BLaER1 (cell line): ENCODE results near the gene FUCA1.
"Not testable (repeated sequence)": the region's sequence is repeated elsewhere in the genome, so short reads cannot be mapped to it uniquely, and the experiment has no call there.

Experiments used
- H3K27ac ChIP-seq: shearing (Covaris generic); formaldehyde crosslinking; 2 replicates; pipeline ENCODE4 v1.8.1; 2022
- H3K27me3 ChIP-seq: shearing (Covaris generic); formaldehyde crosslinking; 2 replicates; pipeline ENCODE4 v1.8.1; 2022
- H3K36me3 ChIP-seq: shearing (Covaris generic); formaldehyde crosslinking; 2 replicates; pipeline ENCODE4 v1.8.1; 2022
- H3K4me1 ChIP-seq: shearing (Covaris generic); formaldehyde crosslinking; 2 replicates; pipeline ENCODE4 v1.8.1; 2022
- H3K4me2 ChIP-seq: shearing (Covaris generic); formaldehyde crosslinking; 2 replicates; pipeline ENCODE4 v1.8.1; 2022
- H3K4me3 ChIP-seq: shearing (Covaris generic); formaldehyde crosslinking; 2 replicates; pipeline ENCODE4 v1.8.1; 2022
- H3K9ac ChIP-seq: shearing (Covaris generic); formaldehyde crosslinking; 2 replicates; pipeline ENCODE4 v1.8.1; 2022
- H3K9me3 ChIP-seq: shearing (Covaris generic); formaldehyde crosslinking; 2 replicates; pipeline ENCODE4 v1.8.1; 2022
- H4K20me1 ChIP-seq: shearing (Covaris generic); formaldehyde crosslinking; 2 replicates; pipeline ENCODE4 v1.8.1; 2022
- Cebpa-rat ChIP-seq: shearing (Covaris generic); IDR thresholded peaks from 2 replicates; pipeline ENCODE4 v1.8.1; 2022

FUCA1 gene

DNA sequence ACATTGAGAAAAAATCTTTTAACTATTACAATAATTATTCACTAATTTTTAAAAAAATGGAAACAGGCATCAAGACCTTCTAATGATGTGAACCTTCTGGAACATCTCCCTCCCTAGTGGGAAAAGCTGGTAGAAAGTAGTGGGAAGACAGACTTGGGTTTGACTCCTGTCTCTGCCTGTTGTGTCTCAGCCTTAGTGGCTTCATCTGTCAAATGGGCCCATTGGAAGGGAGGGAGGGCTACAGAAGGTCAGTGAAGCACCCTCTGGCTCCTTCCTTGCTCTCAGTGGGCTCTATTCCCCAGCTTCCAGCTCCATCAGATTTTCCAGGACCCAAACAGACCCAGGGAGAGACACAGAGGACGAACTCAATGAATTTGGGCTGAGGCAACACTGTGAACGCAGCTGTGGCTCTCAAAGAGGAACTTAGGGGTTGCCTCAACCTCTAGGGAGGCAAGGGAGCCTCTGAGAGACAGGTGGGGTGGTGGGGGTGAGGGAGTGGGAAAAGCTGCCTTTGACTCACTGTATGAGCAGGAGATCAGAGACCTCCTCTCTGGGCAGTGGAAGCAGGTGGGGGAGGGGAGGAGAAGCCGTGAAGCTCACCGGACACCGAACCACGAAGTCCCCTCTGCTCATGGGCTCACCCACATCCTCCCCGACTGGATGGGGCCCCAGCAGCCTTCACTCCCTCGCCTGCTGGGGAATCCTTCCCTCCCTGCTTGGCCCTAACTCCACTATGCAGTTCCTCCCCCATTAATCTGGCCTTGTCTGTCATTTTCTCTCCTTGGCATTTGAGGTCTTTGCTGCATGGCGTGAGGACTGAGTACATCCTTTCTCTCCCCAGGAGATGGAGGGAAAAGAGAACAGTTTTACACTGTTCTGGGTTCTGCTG is 40.6 kb upstream of the FUCA1 start:
- no peaks in the 10 kb centered on the region for H3K36me3 ChIP-seq
- peaks cover 23% of the 10 kb centered on the region for H3K27me3 ChIP-seq
- TF ChIP-seq Cebpa-rat: no peak
- H3K4me1 ChIP-seq: peaks cover 59% of the 10 kb centered on the region
- no peaks in the 10 kb centered on the region for H3K9me3 ChIP-seq
- H4K20me1 ChIP-seq: no peaks in the 10 kb centered on the region
- H3K4me2 ChIP-seq: peak overlapping the region; percentile 90
- H3K4me3 ChIP-seq: no peak overlapping the region
- H3K9ac ChIP-seq: peak overlapping the region; percentile 63
- peak overlapping the region; percentile 73 for H3K27ac ChIP-seq

DNA sequence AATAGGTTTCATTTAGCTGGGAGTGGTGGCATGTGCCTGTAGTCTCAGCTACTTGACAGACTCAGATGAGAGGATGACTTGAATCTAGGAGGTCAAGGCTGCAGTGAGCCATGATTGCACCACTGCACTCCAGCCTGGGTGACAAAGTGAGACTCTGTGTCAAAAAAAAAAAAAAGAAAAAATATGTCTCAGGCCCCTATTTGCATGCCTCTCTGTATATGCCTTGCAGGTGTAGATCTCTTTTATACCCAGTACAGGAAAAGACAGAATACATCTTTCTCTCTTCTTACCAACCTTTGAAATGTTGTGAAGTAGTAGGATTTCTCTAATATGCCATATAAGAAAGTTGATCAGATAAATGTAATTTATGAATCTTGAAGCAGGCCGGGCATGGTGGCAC is 38.6 kb upstream of the FUCA1 start:
- Histone ChIP-seq H4K20me1 (no peaks in the 10 kb centered on the region), H3K4me3 (no peak overlapping the region), H3K27ac (no peak overlapping the region), H3K4me1 (peaks cover 40% of the 10 kb centered on the region), H3K9me3 (peaks cover 6% of the 10 kb centered on the region; the same call in 1 of the 2 replicates), H3K4me2 (no peak overlapping the region), H3K9ac (no peak overlapping the region), H3K36me3 (no peaks in the 10 kb centered on the region), H3K27me3 (peaks cover 43% of the 10 kb centered on the region)
- no peak for TF ChIP-seq Cebpa-rat

DNA sequence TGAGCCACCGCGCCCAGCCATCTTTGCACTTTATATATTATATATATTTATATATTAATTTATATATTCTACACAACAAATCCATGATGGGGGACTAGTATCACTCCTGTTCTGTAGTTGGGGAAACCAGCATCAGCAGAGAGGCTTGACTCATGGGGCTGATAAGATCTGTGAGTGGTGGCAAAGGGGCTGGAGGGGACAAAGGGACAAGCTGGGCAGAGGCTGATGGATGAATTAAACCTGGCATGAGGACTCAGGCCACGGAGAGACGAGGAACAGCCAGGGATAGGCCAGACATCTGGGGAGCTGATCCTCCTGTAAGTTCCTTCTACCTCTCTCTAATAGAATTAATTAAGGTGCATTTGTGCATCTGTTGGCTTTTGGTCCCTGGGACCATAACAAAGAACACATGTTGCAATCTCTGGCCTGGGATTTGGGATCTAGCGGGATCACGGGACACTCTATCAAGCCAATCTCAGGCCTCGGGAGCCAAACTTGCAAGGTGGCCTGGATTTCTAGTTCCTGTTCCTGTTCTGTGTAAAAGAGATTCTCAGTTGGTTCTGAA is 37.5 kb upstream of the FUCA1 start:
- H3K9ac ChIP-seq: no peak overlapping the region
- H3K4me3 ChIP-seq: no peak overlapping the region
- H4K20me1 ChIP-seq: no peaks in the 10 kb centered on the region
- peaks cover 52% of the 10 kb centered on the region for H3K27me3 ChIP-seq
- H3K9me3 ChIP-seq: peaks cover 11% of the 10 kb centered on the region; the same call in 1 of the 2 replicates
- no peak overlapping the region for H3K4me2 ChIP-seq
- H3K27ac ChIP-seq: no peak overlapping the region
- peaks cover 28% of the 10 kb centered on the region for H3K4me1 ChIP-seq
- TF ChIP-seq Cebpa-rat: no peak
- no peaks in the 10 kb centered on the region for H3K36me3 ChIP-seq

DNA sequence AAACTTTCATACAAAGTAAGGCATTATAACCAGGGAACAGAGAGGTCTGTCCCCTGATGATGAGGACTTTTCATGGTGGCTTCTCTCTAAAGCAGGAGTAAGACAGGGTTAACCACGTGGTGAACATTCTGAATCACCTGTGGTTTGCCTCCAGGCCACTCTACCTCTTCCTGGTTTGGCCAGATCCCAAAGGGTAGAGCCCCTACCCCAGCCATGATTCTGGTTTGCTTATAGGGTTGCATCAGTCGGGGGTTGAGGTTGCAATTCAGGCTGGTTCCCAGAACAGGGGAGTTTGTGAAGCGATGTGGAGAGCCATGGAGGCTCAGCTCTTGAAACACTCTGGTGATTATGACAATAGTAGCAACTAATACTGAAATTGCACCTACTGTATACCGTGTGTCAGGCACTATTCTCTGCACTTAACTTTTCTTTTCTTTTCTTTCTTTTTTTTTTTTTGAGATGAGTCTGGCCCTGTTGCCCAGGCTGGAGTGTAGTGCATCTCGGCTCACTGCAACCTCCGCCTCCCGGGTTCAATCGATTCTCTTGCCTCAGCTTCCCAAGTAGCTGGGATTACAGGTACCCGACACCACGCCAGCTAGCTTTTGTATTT is 36.8 kb upstream of the FUCA1 start:
- TF ChIP-seq Cebpa-rat: no peak
- Histone ChIP-seq H3K4me2 (no peak overlapping the region), H4K20me1 (no peaks in the 10 kb centered on the region), H3K9me3 (peaks cover 11% of the 10 kb centered on the region; the same call in 1 of the 2 replicates), H3K9ac (no peak overlapping the region), H3K27ac (no peak overlapping the region), H3K4me1 (peaks cover 21% of the 10 kb centered on the region), H3K36me3 (no peaks in the 10 kb centered on the region), H3K4me3 (no peak overlapping the region), H3K27me3 (peaks cover 52% of the 10 kb centered on the region)

DNA sequence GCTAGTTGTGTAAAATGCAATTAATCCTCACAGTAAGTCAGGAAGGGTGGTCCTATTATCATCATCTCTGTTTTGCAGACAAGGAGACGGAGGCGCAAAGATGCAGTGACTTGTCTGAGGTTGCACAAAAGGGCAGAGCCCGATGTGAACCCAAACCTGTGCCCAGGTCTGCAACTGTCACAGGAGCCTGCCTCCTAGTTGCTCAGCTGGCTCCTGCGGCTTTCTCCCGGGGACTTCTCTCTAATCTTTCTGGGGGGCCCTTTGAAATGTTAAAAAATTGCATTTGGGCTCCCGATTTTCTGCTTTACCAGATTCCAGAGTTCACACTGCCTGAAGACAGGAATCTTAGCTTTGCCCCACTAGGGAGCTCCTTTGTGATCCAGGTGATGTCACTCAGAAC is 35.7 kb upstream of the FUCA1 start:
- Histone ChIP-seq H3K27me3 (peaks cover 52% of the 10 kb centered on the region), H3K4me2 (no peak overlapping the region), H3K4me1 (peaks cover 10% of the 10 kb centered on the region), H3K27ac (no peak overlapping the region), H3K9ac (no peak overlapping the region), H3K9me3 (peaks cover 11% of the 10 kb centered on the region; the same call in 1 of the 2 replicates), H3K36me3 (no peaks in the 10 kb centered on the region), H3K4me3 (no peak overlapping the region), H4K20me1 (no peaks in the 10 kb centered on the region)
- no peak for TF ChIP-seq Cebpa-rat

DNA sequence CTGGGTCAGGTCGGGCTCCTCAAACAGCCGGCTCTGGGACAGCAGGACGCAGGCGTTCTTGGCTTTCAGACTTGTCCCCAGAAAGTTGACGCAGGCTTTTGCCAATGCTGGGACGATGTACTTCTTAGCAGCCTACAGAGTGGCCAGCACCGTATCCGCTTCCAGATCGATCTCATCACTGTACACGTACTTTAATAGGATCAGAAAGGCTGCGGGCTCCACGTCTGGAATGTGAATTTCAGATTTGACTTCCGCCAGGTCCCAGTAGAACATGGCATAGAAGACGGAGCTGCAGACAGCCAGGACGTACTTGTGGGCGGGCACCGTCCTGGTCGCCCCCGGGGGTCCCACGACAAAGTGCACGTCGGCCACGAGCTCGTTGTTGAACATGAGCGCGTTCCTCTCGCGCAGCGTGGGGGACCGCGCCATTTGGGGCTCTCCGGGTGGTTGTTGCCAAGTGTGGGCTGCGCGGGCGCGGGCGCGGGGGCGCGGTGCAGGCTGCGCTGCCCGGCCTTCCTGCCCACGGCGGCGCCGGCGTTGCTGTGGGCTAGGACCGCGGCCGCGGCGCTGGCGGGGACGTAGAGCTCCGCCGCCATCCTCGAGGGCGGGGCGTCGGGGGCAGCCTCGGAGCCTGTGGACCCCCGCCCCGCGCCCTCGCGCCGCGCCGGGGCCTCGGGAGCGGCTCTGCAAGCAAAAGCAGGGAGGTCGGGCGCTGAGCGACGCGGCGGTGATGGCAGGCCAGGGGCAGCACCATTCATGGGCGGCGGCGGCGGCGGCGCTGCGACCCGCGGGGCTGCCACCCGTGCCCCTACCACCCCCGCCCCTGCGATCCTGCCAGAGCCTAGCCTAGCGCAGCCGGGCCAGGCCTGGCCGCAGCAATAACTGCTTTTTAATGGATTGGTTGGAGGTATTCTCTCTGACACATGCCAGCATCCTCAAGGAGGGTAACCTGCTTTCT is 34.5 kb upstream of the FUCA1 start:
- Histone ChIP-seq H4K20me1 (no peaks in the 10 kb centered on the region), H3K27me3 (peaks cover 52% of the 10 kb centered on the region), H3K4me2 (peak overlapping the region; percentile 26), H3K9me3 (peaks cover 11% of the 10 kb centered on the region; the same call in 1 of the 2 replicates), H3K4me3 (peak overlapping the region; percentile 38; the same call in 1 of the 2 replicates), H3K27ac (no peak overlapping the region), H3K9ac (no peak overlapping the region), H3K36me3 (no peaks in the 10 kb centered on the region), H3K4me1 (peaks cover 4% of the 10 kb centered on the region; the same call in 1 of the 2 replicates)
- TF ChIP-seq Cebpa-rat: no peak

DNA sequence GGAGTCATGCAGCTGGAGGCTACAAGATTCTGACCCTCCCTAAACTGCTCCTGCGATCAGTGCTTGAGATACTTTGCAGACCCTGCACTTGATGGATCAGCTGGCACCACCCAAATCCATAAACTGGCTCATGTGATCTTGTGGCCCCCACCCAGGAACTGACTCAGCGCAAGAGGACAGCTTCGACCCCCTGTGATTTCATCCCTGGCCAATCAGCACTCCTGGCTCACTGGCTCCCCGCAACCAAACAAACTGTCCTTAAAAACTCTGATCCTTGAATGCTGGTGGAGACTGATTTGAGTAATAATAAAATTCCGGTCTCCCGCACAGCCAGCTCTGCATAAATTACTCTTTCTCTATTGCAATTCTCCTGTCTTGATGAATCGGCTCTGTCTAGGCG is 31.9 kb upstream of the FUCA1 start:
- Histone ChIP-seq H3K9me3 (peaks cover 11% of the 10 kb centered on the region; the same call in 1 of the 2 replicates), H3K27me3 (peaks cover 42% of the 10 kb centered on the region), H3K4me1 (peaks cover 22% of the 10 kb centered on the region)
- H3K27ac ChIP-seq, H3K9ac ChIP-seq, H3K36me3 ChIP-seq, H3K4me2 ChIP-seq, H3K4me3 ChIP-seq, H4K20me1 ChIP-seq: not testable (repeated sequence)

DNA sequence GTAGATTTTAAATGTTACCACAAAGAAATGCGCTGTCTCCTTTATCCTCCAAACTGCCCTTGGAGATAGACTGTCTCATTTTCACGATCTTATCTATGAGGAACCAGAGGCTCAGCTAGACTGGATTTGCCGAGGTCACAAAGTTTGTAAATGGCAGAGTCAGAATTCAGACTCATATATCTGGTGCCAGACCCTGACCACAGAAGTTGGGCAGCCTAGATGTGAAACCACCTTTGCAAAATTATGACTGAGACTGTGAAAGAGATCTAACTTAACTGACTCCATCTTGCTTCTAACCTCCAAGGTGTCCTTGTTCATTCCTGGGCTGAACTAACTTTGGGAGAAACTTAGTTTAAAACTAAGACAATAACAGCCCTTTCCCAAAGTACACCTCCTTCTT is 31.0 kb upstream of the FUCA1 start:
- Histone ChIP-seq H3K4me1 (peaks cover 30% of the 10 kb centered on the region), H3K9me3 (peaks cover 11% of the 10 kb centered on the region; the same call in 1 of the 2 replicates), H3K9ac (no peak overlapping the region), H4K20me1 (no peaks in the 10 kb centered on the region), H3K27ac (no peak overlapping the region), H3K4me3 (no peak overlapping the region), H3K36me3 (no peaks in the 10 kb centered on the region), H3K27me3 (peaks cover 33% of the 10 kb centered on the region), H3K4me2 (no peak overlapping the region)
- no peak for TF ChIP-seq Cebpa-rat

DNA sequence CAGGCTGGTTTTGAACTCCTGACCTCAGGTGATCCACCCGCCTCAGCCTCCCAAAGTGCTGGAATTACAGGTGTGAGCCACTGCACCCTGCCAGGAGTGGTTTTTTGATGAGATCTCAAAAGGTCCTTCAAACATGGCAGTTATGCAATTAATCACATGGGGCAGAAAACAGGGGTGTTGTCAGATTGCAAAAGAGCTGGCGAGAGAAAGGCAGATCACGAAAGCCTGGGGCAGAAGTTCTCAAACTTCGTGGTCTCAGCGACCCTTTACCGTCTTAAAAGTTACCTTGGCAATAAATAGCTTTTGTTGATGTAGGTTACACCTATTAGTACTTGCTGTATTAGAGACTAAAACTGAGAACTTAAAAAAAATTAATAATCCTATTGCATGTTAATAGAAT is 29.0 kb upstream of the FUCA1 start:
- H4K20me1 ChIP-seq: no peaks in the 10 kb centered on the region
- H3K9me3 ChIP-seq: peaks cover 6% of the 10 kb centered on the region; the same call in 1 of the 2 replicates
- no peak overlapping the region for H3K4me3 ChIP-seq
- H3K9ac ChIP-seq: no peak overlapping the region; the same call in 1 of the 2 replicates
- H3K4me2 ChIP-seq: peak overlapping the region; percentile 53
- no peaks in the 10 kb centered on the region for H3K36me3 ChIP-seq
- H3K4me1 ChIP-seq: peaks cover 46% of the 10 kb centered on the region
- peaks cover 13% of the 10 kb centered on the region for H3K27me3 ChIP-seq
- no peak for TF ChIP-seq Cebpa-rat
- no peak overlapping the region for H3K27ac ChIP-seq
